Left lung (tissue), 10 donors: ENCODE data around the gene MTMR2. TPM values are rescaled to one million over a fixed set of nuclear protein-coding genes. Genes with fewer than 3 reads are reported as not detected.
"Not testable (repeated sequence)": the region's sequence is repeated elsewhere in the genome, so short reads cannot be mapped to it uniquely, and the experiment has no call there.

Experiments
- ATAC-seq: fragments of 200-7000 bp; cut with Tn5 transposase; one replicate; pipeline ENCODE4 v1.9.1; 2020; ENCODE audit warnings: moderate library complexity
- DNase-seq, 4 donors: peaks; one replicate each; pipeline ENCODE4 v3.0.0-alpha.2; 2013 to 2020
- H3K27ac ChIP-seq, 2 donors: fragments of 200-600 bp; sonication (generic) in 1 of 2; one replicate each; pipeline versions ENCODE4 v1.5.0 to v1.8.0; 2020 to 2021
- H3K27me3 ChIP-seq, 2 donors: fragments of 200-600 bp; sonication (generic) in 1 of 2; one replicate each; pipeline versions ENCODE4 v1.5.0 to v1.8.0; 2020 to 2021
- H3K36me3 ChIP-seq, 2 donors: fragments of 200-600 bp; sonication (generic) in 1 of 2; one replicate each; pipeline versions ENCODE4 v1.5.0 to v1.8.0; 2020 to 2021
- H3K4me1 ChIP-seq, 2 donors: fragments of 200-600 bp; one replicate each; pipeline ENCODE4 v1.8.0; 2021
- H3K4me3 ChIP-seq, 2 donors: fragments of 200-600 bp; sonication (generic) in 1 of 2; one replicate each; pipeline versions ENCODE4 v1.5.0 to v1.8.0; 2020 to 2021; ENCODE audit warnings: mild to moderate bottlenecking in 1 of 2
- H3K9me3 ChIP-seq, 2 donors: fragments of 200-600 bp; sonication (generic) in 1 of 2; one replicate each; pipeline versions ENCODE4 v1.5.0 to v1.8.0; 2020 to 2021
- intact Hi-C, 2 donors: fragments of 100-400 bp; cut with DNase I; formaldehyde crosslinking; loops; one replicate each; pipeline versions ENCODE4 v1.11.2 to v1.14.2; 2022
- polyA plus RNA-seq, 6 donors: library from polyadenylated mRNA; unstranded; fragments of 120-200 nt; gene quantifications; one replicate each; pipeline ENCODE4 v1.2.1, GENCODE V29; 2013; ENCODE audit not compliant: insufficient read length in 6 of 6
- total RNA-seq, 2 donors: library from RNA; stranded (reverse); fragmentation: NEBNext Ultra II Directional; extraction: Animal tissue kit (Norgen Biotek cat#: 25700); gene quantifications; one replicate each; pipeline ENCODE4 v1.2.1, GENCODE V29; 2021
- TF ChIP-seq, protein P1 (sequence below), 2 donors: fragments of 200-600 bp; sonication (generic) in 1 of 2; IDR thresholded peaks; one replicate each; pipeline versions ENCODE4 v1.5.0 to v1.8.0; 2021; ENCODE audit warnings: antibody characterized with exemption in 2 of 2
- donor health status: DM: no; HTN: yes; CAD: no.
- donor health status: DM: no; HTN: no; CAD: no.

Gene MTMR2
- total and polyA plus RNA-seq, 8 donors, result 33.3 to 73.5 (median 56.0) TPM

GRCh38 chr11:95867105-95867504 is 56.8 kb downstream of the MTMR2 start:
- ATAC-seq, result no peak
- TF ChIP-seq, protein P1, sequence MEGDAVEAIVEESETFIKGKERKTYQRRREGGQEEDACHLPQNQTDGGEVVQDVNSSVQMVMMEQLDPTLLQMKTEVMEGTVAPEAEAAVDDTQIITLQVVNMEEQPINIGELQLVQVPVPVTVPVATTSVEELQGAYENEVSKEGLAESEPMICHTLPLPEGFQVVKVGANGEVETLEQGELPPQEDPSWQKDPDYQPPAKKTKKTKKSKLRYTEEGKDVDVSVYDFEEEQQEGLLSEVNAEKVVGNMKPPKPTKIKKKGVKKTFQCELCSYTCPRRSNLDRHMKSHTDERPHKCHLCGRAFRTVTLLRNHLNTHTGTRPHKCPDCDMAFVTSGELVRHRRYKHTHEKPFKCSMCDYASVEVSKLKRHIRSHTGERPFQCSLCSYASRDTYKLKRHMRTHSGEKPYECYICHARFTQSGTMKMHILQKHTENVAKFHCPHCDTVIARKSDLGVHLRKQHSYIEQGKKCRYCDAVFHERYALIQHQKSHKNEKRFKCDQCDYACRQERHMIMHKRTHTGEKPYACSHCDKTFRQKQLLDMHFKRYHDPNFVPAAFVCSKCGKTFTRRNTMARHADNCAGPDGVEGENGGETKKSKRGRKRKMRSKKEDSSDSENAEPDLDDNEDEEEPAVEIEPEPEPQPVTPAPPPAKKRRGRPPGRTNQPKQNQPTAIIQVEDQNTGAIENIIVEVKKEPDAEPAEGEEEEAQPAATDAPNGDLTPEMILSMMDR (IDR thresholded peaks at IDR 0.05), result no peak
- H3K27me3 ChIP-seq, result no peaks in the 10 kb centered on the region
- intact Hi-C loops, result no loop called here
- H3K36me3 ChIP-seq, result no peaks in the 10 kb centered on the region
- no peak overlapping the region for H3K27ac ChIP-seq
- H3K9me3 ChIP-seq, result no peaks in the 10 kb centered on the region
- H3K4me3 ChIP-seq, result no peak overlapping the region
- H3K4me1 ChIP-seq, result no peaks in the 10 kb centered on the region
- no peak for DNase-seq

- intact Hi-C loops, result no loop called here
- TF ChIP-seq, protein P1 (IDR thresholded peaks at IDR 0.05), result no peak
- no peaks in the 10 kb centered on the region for H3K4me1 ChIP-seq
- no peak overlapping the region for H3K27ac ChIP-seq
- no peaks in the 10 kb centered on the region for H3K9me3 ChIP-seq
- peaks cover 0 to 6% of the 10 kb centered on the region in 2 donors for H3K36me3 ChIP-seq
- no peak overlapping the region for H3K4me3 ChIP-seq
- no peaks in the 10 kb centered on the region for H3K27me3 ChIP-seq
- DNase-seq (no peak), ATAC-seq (no peak)
These were observed 60.3 kb downstream of the MTMR2 start for GRCh38 chr11:95863486-95864140.

DNA sequence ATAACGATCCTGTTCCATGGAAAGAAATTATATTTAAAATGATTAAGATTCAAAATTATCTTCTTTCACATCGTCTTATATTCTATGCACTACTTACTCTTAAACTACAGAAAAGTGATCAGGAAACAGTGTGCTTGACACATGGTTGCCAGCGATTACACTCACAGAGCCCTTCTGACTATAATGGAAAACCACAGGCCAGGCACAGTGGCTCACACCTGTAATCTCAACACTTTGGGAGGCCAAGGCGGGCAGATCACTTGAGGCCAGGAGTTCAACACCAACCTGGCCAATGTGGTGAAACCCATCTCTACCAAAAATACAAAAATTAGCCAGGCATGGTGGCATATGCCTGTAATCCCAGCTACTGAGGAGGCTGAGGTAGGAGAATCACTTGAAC is 63.9 kb downstream of the MTMR2 start:
- H3K9me3 ChIP-seq, DNase-seq, ATAC-seq, H3K4me1 ChIP-seq, H3K27ac ChIP-seq, intact Hi-C loops, H3K27me3 ChIP-seq, H3K4me3 ChIP-seq, H3K36me3 ChIP-seq: not testable (repeated sequence)

DNA sequence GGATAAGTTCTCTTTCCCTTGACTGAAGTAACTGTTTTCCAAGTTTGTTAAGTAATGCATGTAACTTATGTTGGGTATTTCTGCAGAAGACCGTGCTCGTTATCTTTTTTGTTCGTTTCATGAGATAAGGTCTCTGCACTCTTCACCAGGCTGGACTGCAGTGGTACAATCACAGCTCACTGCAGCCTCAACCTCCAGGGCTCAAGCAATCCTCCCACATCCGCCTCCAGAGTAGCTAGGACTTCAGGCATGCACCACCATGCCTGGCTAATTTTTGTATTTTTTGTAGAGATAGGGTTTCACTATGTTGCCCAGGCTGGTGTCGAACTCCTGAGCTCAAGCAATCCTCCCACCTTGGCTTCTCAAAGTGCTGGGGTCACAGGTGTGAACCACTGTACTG is 69.5 kb downstream of the MTMR2 start:
- H3K27ac ChIP-seq, H3K4me1 ChIP-seq, intact Hi-C loops, H3K27me3 ChIP-seq, ATAC-seq, H3K4me3 ChIP-seq, DNase-seq, H3K9me3 ChIP-seq: not testable (repeated sequence)
- H3K36me3 ChIP-seq, result peaks cover 0 to 16% of the 10 kb centered on the region in 2 donors

DNA sequence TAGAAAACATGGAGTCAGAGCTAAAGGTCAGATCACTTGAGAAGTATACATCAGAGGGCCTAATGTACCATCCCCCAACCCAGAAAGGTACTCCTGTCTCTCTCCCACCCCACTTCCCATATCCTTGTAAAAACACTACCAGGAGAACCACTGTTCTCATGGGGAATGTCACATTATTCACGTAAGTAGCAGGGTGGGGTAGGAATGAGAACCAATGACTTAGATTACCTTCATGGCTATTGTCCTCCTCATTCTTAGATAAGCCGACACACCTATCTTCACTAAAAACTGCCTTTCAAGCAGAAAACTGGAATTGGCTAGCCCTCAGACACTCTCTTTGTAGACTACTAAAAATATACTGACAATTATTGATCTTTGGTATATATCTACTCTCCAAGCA is 70.0 kb downstream of the MTMR2 start:
- DNase-seq, result no peak
- H3K27me3 ChIP-seq, result no peaks in the 10 kb centered on the region
- no peak overlapping the region for H3K4me3 ChIP-seq
- intact Hi-C loops, result no loop called here
- no peaks in the 10 kb centered on the region for H3K9me3 ChIP-seq
- peaks cover 5% of the 10 kb centered on the region in 2 donors for H3K4me1 ChIP-seq
- no peak overlapping the region for H3K27ac ChIP-seq
- peaks cover 0 to 13% of the 10 kb centered on the region in 2 donors for H3K36me3 ChIP-seq
- TF ChIP-seq, protein P1 (IDR thresholded peaks at IDR 0.05), result no peak
- peak; percentile 52 for ATAC-seq

- intact Hi-C loops, result no loop called here
- DNase-seq, result no peak
These were observed 70.8 kb downstream of the MTMR2 start for GRCh38 chr11:95853138-95853537.

More at GRCh38 chr11:95853138-95853537, 70.8 kb downstream of the MTMR2 start:
- Histone ChIP-seq H3K4me1 (peaks cover 5% of the 10 kb centered on the region in 2 donors), H3K27me3 (no peaks in the 10 kb centered on the region), H3K4me3 (no peak overlapping the region), H3K27ac (no peak overlapping the region), H3K9me3 (no peaks in the 10 kb centered on the region), H3K36me3 (peaks cover 0 to 8% of the 10 kb centered on the region in 2 donors)
- TF ChIP-seq, protein P1 (IDR thresholded peaks at IDR 0.05), result no peak
- ATAC-seq, result no peak
